Ovary (tissue), 3 donors: Measurements from ENCODE around the gene CENPX.

Experiments used
- CTCF ChIP-seq, 3 donors: fragments of 450-650 bp in 2 of 3; fragments of 200-600 bp in 1 of 3; IDR thresholded peaks; one replicate each; pipeline versions ENCODE4 v1.5.1 to v1.8.0; 2016 to 2022; ENCODE audit warnings: antibody characterized with exemption in 3 of 3, mild to moderate bottlenecking in 1 of 3
- EP300 ChIP-seq: sonication (generic); formaldehyde crosslinking; IDR thresholded peaks from one replicate; pipeline ENCODE4 v1.6.1; 2017; ENCODE audit warnings: antibody characterized with exemption
- POLR2A ChIP-seq: fragments of 450-650 bp; IDR thresholded peaks from one replicate; pipeline ENCODE4 v1.6.1; 2017; ENCODE audit warnings: antibody characterized with exemption, mild to moderate bottlenecking, moderate library complexity
- donor health status: DM: no; HTN: no; CAD: no.

DNA sequence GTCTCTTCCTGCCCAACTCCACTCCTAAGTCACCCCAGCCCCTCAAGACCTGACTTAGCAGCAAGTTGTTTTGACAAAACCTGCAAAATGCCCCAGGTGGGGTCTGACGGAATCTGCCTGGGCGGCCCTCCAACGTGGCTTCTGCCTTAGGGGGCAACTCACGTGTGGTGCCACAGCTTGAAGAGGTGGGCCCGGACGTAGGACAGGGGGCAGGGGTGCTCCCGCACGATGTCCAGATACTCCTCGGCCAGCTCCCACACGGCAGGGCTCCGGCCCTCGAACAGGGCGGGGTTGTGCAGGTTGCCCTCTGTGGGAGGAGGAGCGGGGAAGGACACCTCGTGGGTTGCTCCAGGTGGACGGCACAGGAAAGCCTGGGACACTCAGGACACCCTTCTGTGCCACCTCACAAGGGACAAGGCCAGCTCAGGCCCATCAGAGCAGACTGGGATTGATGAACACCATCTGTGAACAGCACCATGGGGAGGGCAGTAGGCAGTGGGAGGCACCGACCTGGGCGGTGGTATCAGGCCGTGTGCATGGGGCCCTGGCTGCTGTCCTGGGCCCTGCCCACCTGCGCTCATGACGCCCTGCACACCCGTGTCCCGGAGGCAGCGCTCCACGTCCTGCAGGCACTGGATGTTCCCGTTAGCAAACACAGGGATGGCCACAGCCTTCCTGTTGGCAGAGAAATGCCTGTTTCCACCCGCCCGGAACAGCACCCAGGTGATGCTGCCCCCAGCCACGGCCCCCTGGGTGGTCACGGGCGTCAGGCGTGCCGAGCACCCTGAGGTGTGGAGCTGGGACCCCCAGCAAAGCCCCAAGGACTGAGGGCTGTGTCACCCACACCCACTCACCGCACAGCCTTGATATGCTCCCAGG is 38.6 kb upstream of the CENPX start:
- TF ChIP-seq POLR2A, result no peak
- TF ChIP-seq CTCF (IDR thresholded peaks at IDR 0.05), result no peak
- TF ChIP-seq EP300, result no peak
